T-helper 22 cell (primary cell): ENCODE measurements around the gene GDF9.
"Not testable (repeated sequence)": the region's sequence is repeated elsewhere in the genome, so short reads cannot be mapped to it uniquely, and the experiment has no call there.

ENCODE experiments used
- DNase-seq: peaks from one replicate; pipeline ENCODE4 v3.0.0-alpha.2; 2020; ENCODE audit warnings: low read depth

Gene GDF9

GRCh38 chr5:132872788-132873118, 6.5 kb upstream of the GDF9 start:
- no peak for DNase-seq

- DNase-seq: no peak
Observed at GRCh38 chr5:132871459-132872284, 5.4 kb upstream of the GDF9 start.

GRCh38 chr5:132870801-132871200, 4.5 kb upstream of the GDF9 start:
- no peak for DNase-seq

GRCh38 chr5:132868754-132869153, 2.5 kb upstream of the GDF9 start:
- DNase-seq: no peak

- DNase-seq: no peak
Observed at GRCh38 chr5:132867046-132867451, 780 bp upstream of the GDF9 start.

- no peak for DNase-seq
Observed at GRCh38 chr5:132865668-132866341, 464 bp downstream of the GDF9 start.

GRCh38 chr5:132860742-132861141, 5.5 kb downstream of the GDF9 start:
- no peak for DNase-seq

GRCh38 chr5:132859889-132860437, 6.3 kb downstream of the GDF9 start:
- no peak for DNase-seq

GRCh38 chr5:132856011-132856410, 10.3 kb downstream of the GDF9 start:
- DNase-seq: no peak

GRCh38 chr5:132854992-132855391, 11.3 kb downstream of the GDF9 start:
- not testable (repeated sequence) for DNase-seq

- no peak for DNase-seq
Observed at GRCh38 chr5:132854301-132854700, 12.0 kb downstream of the GDF9 start.

- no peak for DNase-seq
Observed at GRCh38 chr5:132853790-132854189, 12.5 kb downstream of the GDF9 start.

- no peak for DNase-seq
Observed at GRCh38 chr5:132853323-132853722, 12.9 kb downstream of the GDF9 start.

- DNase-seq: no peak
Observed at GRCh38 chr5:132850066-132850465, 16.2 kb downstream of the GDF9 start.

- DNase-seq: no peak
Observed at GRCh38 chr5:132849347-132849746, 16.9 kb downstream of the GDF9 start.

GRCh38 chr5:132848270-132848669, 18.0 kb downstream of the GDF9 start:
- no peak for DNase-seq

- no peak for DNase-seq
Observed at GRCh38 chr5:132841305-132841704, 25.0 kb downstream of the GDF9 start.

- no peak for DNase-seq
Observed at GRCh38 chr5:132840896-132841295, 25.4 kb downstream of the GDF9 start.

GRCh38 chr5:132840313-132840712, 26.0 kb downstream of the GDF9 start:
- DNase-seq: no peak

- DNase-seq: no peak
Observed at GRCh38 chr5:132839426-132840301, 26.6 kb downstream of the GDF9 start.

GRCh38 chr5:132838516-132839282, 27.6 kb downstream of the GDF9 start:
- no peak for DNase-seq

GRCh38 chr5:132837868-132838267, 28.4 kb downstream of the GDF9 start:
- no peak for DNase-seq
